Gastrocnemius medialis (tissue), 4 donors: ENCODE data around the gene TMEM53. TPM values are rescaled to one million over a fixed set of nuclear protein-coding genes. Genes with fewer than 3 reads are reported as not detected.
A peak's percentile ranks its signal among the peaks of the same experiment; 100 is the strongest.

ENCODE experiments used
- ATAC-seq, 2 donors: fragments of 150-250 bp; one replicate each; pipeline ENCODE4 v1.9.1; 2016
- DNase-seq, 2 donors: peaks; one replicate each; pipeline ENCODE4 v3.0.0-alpha.2; 2019
- H3K27ac ChIP-seq, 4 donors: fragments of 200-600 bp; sonication (generic); 1 replicate in 1 of 4; 2 replicates in 3 of 4; pipeline ENCODE4 v1.5.1; 2016 to 2018; ENCODE audit warnings: mild to moderate bottlenecking in 2 of 4, moderate library complexity in 1 of 4
- H3K27me3 ChIP-seq, 3 donors: fragments of 200-600 bp; sonication (generic) in 2 of 3; 1 replicate in 1 of 3; 2 replicates in 2 of 3; pipeline versions ENCODE4 v1.5.1 to v1.6.0; 2016 to 2019; ENCODE audit warnings: mild to moderate bottlenecking in 1 of 3, moderate library complexity in 1 of 3
- H3K36me3 ChIP-seq, 2 donors: fragments of 200-600 bp; sonication (generic) in 1 of 2; one replicate each; pipeline ENCODE4 v1.5.1; 2017 to 2018
- H3K4me1 ChIP-seq, 2 donors: fragments of 200-600 bp; sonication (generic) in 1 of 2; one replicate each; pipeline ENCODE4 v1.5.1; 2016 to 2017; ENCODE audit warnings: mild to moderate bottlenecking in 2 of 2
- H3K4me3 ChIP-seq, 4 donors: fragments of 200-600 bp; sonication (generic) in 3 of 4; 1 replicate in 1 of 4; 2 replicates in 3 of 4; pipeline ENCODE4 v1.5.1; 2016 to 2019; ENCODE audit warnings: mild to moderate bottlenecking in 2 of 4
- H3K9me3 ChIP-seq, 3 donors: fragments of 200-600 bp; sonication (generic) in 2 of 3; 1 replicate in 1 of 3; 2 replicates in 2 of 3; pipeline ENCODE4 v1.5.1; 2016 to 2019
- CTCF ChIP-seq, 5 experiments: fragments of 450-650 bp in 3 of 5; fragments of 200-600 bp in 2 of 5; sonication (generic) in 2 of 5; IDR thresholded peaks in 4 of 5; conservative IDR thresholded peaks in 1 of 5; 1 replicate in 4 of 5; 2 replicates in 1 of 5; pipeline ENCODE4 v1.5.1; 2016 to 2019; ENCODE audit warnings: antibody characterized with exemption in 5 of 5, mild to moderate bottlenecking in 3 of 5, moderate library complexity in 3 of 5
- POLR2A ChIP-seq, 2 donors: fragments of 450-650 bp; IDR thresholded peaks; one replicate each; pipeline ENCODE4 v1.6.1; 2017; ENCODE audit warnings: antibody characterized with exemption in 2 of 2, mild to moderate bottlenecking in 2 of 2, moderate library complexity in 2 of 2
- in situ Hi-C, 4 donors: fragments of 200-750 bp; cut with MboI; loops; one replicate each; pipeline versions ENCODE4 v1.15.0 to v1.8.0; 2017; ENCODE audit warnings: low sequenced_read_pairs in 4 of 4
- intact Hi-C: fragments of 100-400 bp; cut with DNase I; formaldehyde crosslinking; loops from one replicate; pipeline ENCODE4 v1.15.1; 2023; ENCODE audit warnings: low total_unique reads
- total RNA-seq, 4 donors: library from RNA; depleted of rRNA; stranded (reverse); fragments of >200 nt; gene quantifications; one replicate each; pipeline versions ENCODE4 v1.1.0 to v1.2.3, GENCODE V29; 2016

TMEM53 gene
- total RNA-seq, 4 donors from 2014 or later: 2.6 to 5.9 (median 4.2) TPM

DNA sequence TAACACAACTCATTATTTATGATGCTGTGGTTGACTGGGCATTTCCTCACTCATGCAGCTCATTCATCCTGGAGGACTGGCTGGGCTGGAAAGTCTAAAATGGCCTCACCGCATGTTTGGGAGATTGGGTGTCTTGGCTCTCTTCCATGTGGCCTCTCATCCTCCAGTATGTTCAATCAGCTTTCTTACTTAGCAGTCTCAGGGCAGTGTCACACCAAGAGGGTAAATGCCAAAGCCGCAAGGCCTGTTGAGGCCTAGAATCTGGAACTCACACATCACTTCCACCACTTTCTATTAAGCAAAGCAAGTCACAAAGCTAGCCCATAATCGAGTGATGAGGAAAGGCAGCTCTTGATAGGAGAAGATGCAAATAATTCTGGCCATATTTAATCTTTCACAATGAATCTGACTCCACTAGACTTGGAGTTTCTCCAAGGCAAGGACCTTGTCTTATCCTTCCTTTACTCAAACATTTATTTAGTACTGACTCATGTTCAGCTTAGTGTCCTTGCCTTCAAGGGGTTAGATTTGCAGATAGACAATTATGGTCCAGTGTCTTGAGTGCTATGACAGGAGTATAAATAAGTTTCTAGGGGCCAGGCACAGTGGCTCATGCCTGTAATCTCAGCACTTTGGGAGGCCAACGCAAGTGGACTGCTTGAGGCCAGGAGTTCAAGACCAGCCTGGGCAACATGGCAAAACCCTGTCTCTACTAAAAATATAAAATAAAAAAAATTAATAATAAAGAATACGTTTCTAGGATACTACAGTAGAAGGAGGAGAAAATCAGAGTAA, 45.1 kb downstream of the TMEM53 start:
- DNase-seq: no peak
- intact Hi-C loops (no loop called here), in situ Hi-C loops (no loop called here)

DNA sequence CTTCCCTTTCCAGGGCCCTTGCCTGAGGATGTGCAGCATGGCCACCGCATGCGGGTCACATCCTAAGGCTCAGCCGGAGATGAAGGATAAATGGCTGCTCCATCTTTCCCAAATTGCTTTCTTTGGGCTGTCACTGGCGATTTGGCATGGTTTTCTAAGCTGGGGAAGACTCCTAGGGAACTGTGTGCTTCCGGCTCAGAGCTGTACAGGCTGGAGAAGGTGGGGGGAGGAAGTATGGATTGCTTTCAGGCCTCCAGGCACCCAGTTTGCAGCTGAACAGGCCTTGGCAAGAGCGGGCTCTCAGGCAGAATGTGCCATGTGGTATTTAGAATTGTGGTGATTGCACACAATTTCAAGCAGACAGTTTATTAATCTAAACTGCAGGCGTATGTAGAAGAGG, 48.9 kb downstream of the TMEM53 start:
- no peak for ATAC-seq
- Histone ChIP-seq H3K4me3 (no peak overlapping the region), H3K27ac (no peak overlapping the region), H3K9me3 (no peaks in the 10 kb centered on the region), H3K36me3 (no peaks in the 10 kb centered on the region), H3K4me1 (peaks cover 0 to 7% of the 10 kb centered on the region in 2 donors), H3K27me3 (no peaks in the 10 kb centered on the region)
- TF ChIP-seq CTCF (IDR thresholded peaks at IDR 0.05 in 4 of 5, conservative IDR thresholded peaks at IDR 0.05 in 1 of 5): no peak
- no peak for TF ChIP-seq POLR2A (IDR thresholded peaks at IDR 0.05)
- intact Hi-C loops (no loop called here), in situ Hi-C loops (no loop called here)
- DNase-seq: no peak

More for the DNA sequence above, 45.1 kb downstream of the TMEM53 start:
- H3K27ac ChIP-seq: no peak overlapping the region
- H3K27me3 ChIP-seq: no peaks in the 10 kb centered on the region
- peaks cover 0 to 3% of the 10 kb centered on the region in 2 donors for H3K36me3 ChIP-seq
- H3K9me3 ChIP-seq: no peaks in the 10 kb centered on the region
- H3K4me3 ChIP-seq: no peak overlapping the region
- TF ChIP-seq CTCF (IDR thresholded peaks at IDR 0.05 in 4 of 5, conservative IDR thresholded peaks at IDR 0.05 in 1 of 5) (no peak), POLR2A (IDR thresholded peaks at IDR 0.05) (no peak)
- H3K4me1 ChIP-seq: peaks cover 20 to 21% of the 10 kb centered on the region in 2 donors
- no peak for ATAC-seq

DNA sequence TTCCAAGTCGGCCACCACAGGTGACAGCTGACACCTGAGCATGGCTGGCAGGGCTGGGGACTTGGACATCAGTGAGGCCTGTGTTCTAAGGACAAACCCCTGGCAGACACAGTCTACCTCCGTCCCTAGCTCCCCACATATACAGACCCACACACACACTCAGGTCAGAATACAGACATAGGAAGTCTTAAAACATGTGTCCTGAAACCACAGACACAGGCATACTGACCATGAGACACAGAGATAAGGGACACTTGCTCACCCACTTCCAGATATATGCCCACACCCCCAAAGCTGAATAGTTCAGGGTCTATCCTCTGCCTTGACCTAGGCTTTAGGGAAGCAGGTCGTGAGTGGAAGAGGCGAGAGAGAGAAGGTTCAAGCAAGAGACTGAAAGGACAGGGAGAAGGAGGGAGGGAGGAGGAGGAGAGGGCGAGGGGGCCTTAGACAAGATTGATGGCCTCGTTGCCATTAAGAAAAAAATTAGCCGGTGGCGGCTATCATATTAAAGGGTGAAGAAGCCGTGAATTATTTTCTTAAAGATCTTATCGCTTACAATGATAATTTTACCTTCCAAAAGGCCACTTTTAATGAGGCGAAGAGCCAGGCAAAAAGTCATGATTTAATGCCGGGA, 49.9 kb downstream of the TMEM53 start:
- Histone ChIP-seq H3K9me3 (no peaks in the 10 kb centered on the region), H3K27ac (no peak overlapping the region), H3K4me1 (peaks cover 0 to 7% of the 10 kb centered on the region in 2 donors), H3K4me3 (no peak overlapping the region), H3K36me3 (no peaks in the 10 kb centered on the region), H3K27me3 (no peaks in the 10 kb centered on the region)
- intact Hi-C loops: no loop called here
- ATAC-seq: peak in 1 of 2 donors; percentile 18
- no peak for TF ChIP-seq POLR2A (IDR thresholded peaks at IDR 0.05)
- no peak for TF ChIP-seq CTCF (IDR thresholded peaks at IDR 0.05 in 4 of 5, conservative IDR thresholded peaks at IDR 0.05 in 1 of 5)
- in situ Hi-C loops: no loop called here
- DNase-seq: no peak

- no peak overlapping the region for H3K4me3 ChIP-seq
- ATAC-seq: no peak
These were observed 52.4 kb downstream of the TMEM53 start for GRCh38 chr1:44621841-44622286.

More at GRCh38 chr1:44621841-44622286, 52.4 kb downstream of the TMEM53 start:
- Histone ChIP-seq H3K4me1 (peaks cover 0 to 7% of the 10 kb centered on the region in 2 donors), H3K27me3 (peaks cover 5 to 6% (median 6%) of the 10 kb centered on the region in 3 donors), H3K27ac (no peak overlapping the region), H3K9me3 (no peaks in the 10 kb centered on the region), H3K36me3 (no peaks in the 10 kb centered on the region)
- intact Hi-C loops: no loop called here
- no peak for DNase-seq
- in situ Hi-C loops: no loop called here
- TF ChIP-seq CTCF (IDR thresholded peaks at IDR 0.05 in 4 of 5, conservative IDR thresholded peaks at IDR 0.05 in 1 of 5) (no peak), POLR2A (IDR thresholded peaks at IDR 0.05) (no peak)
